A549 (cell line): Measurements from ENCODE around the gene BAIAP3. TPM values are rescaled to one million over a fixed set of nuclear protein-coding genes. Genes with fewer than 3 reads are reported as not detected.

Experiments
- ATAC-seq, 2 experiments: fragments of 200-7000 bp in 1 of 2; fragments of >200 bp in 1 of 2; cut with Nextera tagmentation in 1 of 2; cut with Tn5 transposase in 1 of 2; 3 replicates each; pipeline versions ENCODE4 v1.8.0 to v1.9.1; 2018 to 2020; ENCODE audit warnings: mild to moderate bottlenecking in 1 of 2, moderate library complexity in 1 of 2
- CTCF ChIA-PET: fragments of 300-600 bp; sonication (Branson Sonifier 250); formaldehyde crosslinking; extraction: SDS; loops from one replicate; lab custom pipeline; 2021; ENCODE audit warnings: antibody characterized with exemption, inconsistent platforms; lab: Yijun Ruan, JAX
- POLR2A ChIA-PET: fragments of 350-600 bp; formaldehyde crosslinking; extraction: SDS; loops from one replicate; lab custom pipeline; 2021; ENCODE audit warnings: antibody characterized with exemption, inconsistent platforms; lab: Yijun Ruan, JAX
- DNase-seq, 2 experiments: peaks; one replicate each; pipeline versions ENCODE4 v3.0.0 to v3.0.0-alpha.2; 2011 to 2016; ENCODE audit warnings: low read depth in 1 of 2, low spot score in 1 of 2
- FAIRE-seq: peaks from 2 replicates; lab custom pipeline; 2011; peaks lifted over from hg19 to GRCh38; lab: Jason Lieb, UNC
- H3K27ac ChIP-seq, 2 experiments: fragments of >200 bp; sonication (Bioruptor Twin); formaldehyde crosslinking; 3 replicates each; pipeline ENCODE4 v1.5.1; 2016 to 2017
- H3K4me1 ChIP-seq: fragments of >200 bp; sonication (Bioruptor Twin); formaldehyde crosslinking; 3 replicates; pipeline ENCODE4 v1.6.1; 2016
- H3K4me2 ChIP-seq: fragments of >200 bp; sonication (Bioruptor Twin); formaldehyde crosslinking; 3 replicates; pipeline ENCODE4 v1.6.1; 2016
- H3K4me3 ChIP-seq: fragments of >200 bp; sonication (Bioruptor Twin); formaldehyde crosslinking; 3 replicates; pipeline ENCODE4 v1.5.1; 2016
- H3K9me3 ChIP-seq: fragments of >200 bp; sonication (Bioruptor Twin); formaldehyde crosslinking; 3 replicates; pipeline ENCODE4 v1.6.1; 2016
- CBX8 ChIP-seq: fragments of 200-600 bp; sonication (generic); IDR thresholded peaks from 2 replicates; pipeline ENCODE4 v1.6.1; 2016
- CHD4 ChIP-seq: fragments of 200-600 bp; sonication (generic); IDR thresholded peaks from 2 replicates; pipeline ENCODE4 v1.6.1; 2016; ENCODE audit warnings: antibody characterized with exemption, mild to moderate bottlenecking, borderline replicate concordance
- EHMT2 ChIP-seq: fragments of 200-600 bp; sonication (generic); IDR thresholded peaks from 2 replicates; pipeline ENCODE4 v1.6.1; 2016; ENCODE audit warnings: antibody characterized with exemption, low read depth, mild to moderate bottlenecking, moderate library complexity
- EP300 ChIP-seq, 2 experiments: fragments of >200 bp; sonication (Bioruptor Twin); formaldehyde crosslinking; IDR thresholded peaks; 2 replicates in 1 of 2; 3 replicates in 1 of 2; pipeline ENCODE4 v1.6.1; 2016 to 2017
- GATA3 ChIP-seq: IDR thresholded peaks from 2 replicates; pipeline ENCODE4 v1.6.1; 2012; ENCODE audit warnings: borderline replicate concordance
- HOXB5 ChIP-seq: fragments of 250-450 bp; sonication (Bioruptor Pico); IDR thresholded peaks from 2 replicates; pipeline ENCODE4 v1.5.0; 2020; ENCODE audit warnings: mild to moderate bottlenecking, moderate library complexity
- JUN ChIP-seq, 2 experiments: fragments of >200 bp; sonication (Bioruptor Twin); formaldehyde crosslinking; IDR thresholded peaks; 2 replicates in 1 of 2; 3 replicates in 1 of 2; pipeline ENCODE4 v1.6.1; 2016 to 2017
- KDM5A ChIP-seq: fragments of 200-600 bp; sonication (generic); IDR thresholded peaks from 2 replicates; pipeline ENCODE4 v1.6.1; 2016; ENCODE audit warnings: antibody characterized with exemption, mild to moderate bottlenecking
- MAFK ChIP-seq: fragments of 450-650 bp; IDR thresholded peaks from 2 replicates; pipeline ENCODE4 v1.6.1; 2014; ENCODE audit not compliant: partially characterized antibody
- NFE2L2 ChIP-seq: fragments of 150-350 bp; conservative IDR thresholded peaks from 2 replicates; pipeline ENCODE4 v1.6.1; 2014; ENCODE audit warnings: low read length
- RAD21 ChIP-seq, 2 experiments: fragments of >200 bp in 1 of 2; sonication (Bioruptor Twin) in 1 of 2; formaldehyde crosslinking in 1 of 2; IDR thresholded peaks in 1 of 2; conservative IDR thresholded peaks in 1 of 2; 2 replicates in 1 of 2; 3 replicates in 1 of 2; pipeline ENCODE4 v1.6.1; 2012 to 2018; ENCODE audit warnings: inconsistent platforms in 1 of 2
- RARB ChIP-seq: fragments of 250-450 bp; sonication (Bioruptor Pico); IDR thresholded peaks from 2 replicates; pipeline ENCODE4 v1.8.0; 2021; ENCODE audit warnings: mild to moderate bottlenecking, moderate library complexity
- SREBF2 ChIP-seq: fragments of 450-650 bp; IDR thresholded peaks from 2 replicates; pipeline ENCODE4 v1.6.1; 2014; ENCODE audit warnings: mild to moderate bottlenecking, moderate library complexity
- TFCP2L1 ChIP-seq: fragments of 250-450 bp; sonication (Bioruptor Pico); IDR thresholded peaks from 2 replicates; pipeline ENCODE4 v1.5.0; 2021; ENCODE audit warnings: mild to moderate bottlenecking
- ZFP36 ChIP-seq: fragments of 450-650 bp; IDR thresholded peaks from 2 replicates; pipeline ENCODE4 v1.6.1; 2014; ENCODE audit warnings: borderline replicate concordance; ENCODE audit not compliant: partially characterized antibody
- ZNF302 ChIP-seq: fragments of 250-450 bp; sonication (Bioruptor Pico); IDR thresholded peaks from 2 replicates; pipeline ENCODE4 v1.9.0; 2021; ENCODE audit warnings: inconsistent platforms, mild to moderate bottlenecking, moderate library complexity
- WGBS: methylation state at CpG from one replicate; pipeline ENCODE4 v1.1.6; 2017; ENCODE audit errors: missing lambda C conversion rate; 5-methylcytosine and 5-hydroxymethylcytosine counted together
- polyA plus RNA-seq, 4 experiments: library from polyadenylated mRNA; depleted of rRNA in 3 of 4; stranded (reverse); fragments of >200 nt; fragmentation: RNase III in 1 of 4; extraction: RNeasy Plus Mini Kit Qiagen cat#74134 plus additional on column Dnase treatment in 1 of 4; gene quantifications; 2 replicates in 3 of 4; 3 replicates in 1 of 4; pipeline ENCODE4 v1.2.3, GENCODE V29; 2011 to 2017
- TF ChIP-seq, protein P1 (sequence below): fragments of 150-350 bp; IDR thresholded peaks from 2 replicates; pipeline ENCODE4 v1.6.1; 2014; ENCODE audit warnings: low read depth, mild to moderate bottlenecking, low read length
- TF ChIP-seq, protein P2 (sequence below): fragments of 200-600 bp; sonication (generic); IDR thresholded peaks from 2 replicates; pipeline ENCODE4 v1.6.1; 2016; ENCODE audit warnings: antibody characterized with exemption, mild to moderate bottlenecking, moderate library complexity
- TF ChIP-seq, protein P3 (sequence below): fragments of >200 bp; sonication (Bioruptor Twin); formaldehyde crosslinking; IDR thresholded peaks from 3 replicates; pipeline ENCODE4 v1.5.1; 2016

The BAIAP3 gene
- polyA plus RNA-seq, 2 of the 4 experiments (the other 2 are of a cell fraction) = 0.31 to 0.32 TPM

DNA sequence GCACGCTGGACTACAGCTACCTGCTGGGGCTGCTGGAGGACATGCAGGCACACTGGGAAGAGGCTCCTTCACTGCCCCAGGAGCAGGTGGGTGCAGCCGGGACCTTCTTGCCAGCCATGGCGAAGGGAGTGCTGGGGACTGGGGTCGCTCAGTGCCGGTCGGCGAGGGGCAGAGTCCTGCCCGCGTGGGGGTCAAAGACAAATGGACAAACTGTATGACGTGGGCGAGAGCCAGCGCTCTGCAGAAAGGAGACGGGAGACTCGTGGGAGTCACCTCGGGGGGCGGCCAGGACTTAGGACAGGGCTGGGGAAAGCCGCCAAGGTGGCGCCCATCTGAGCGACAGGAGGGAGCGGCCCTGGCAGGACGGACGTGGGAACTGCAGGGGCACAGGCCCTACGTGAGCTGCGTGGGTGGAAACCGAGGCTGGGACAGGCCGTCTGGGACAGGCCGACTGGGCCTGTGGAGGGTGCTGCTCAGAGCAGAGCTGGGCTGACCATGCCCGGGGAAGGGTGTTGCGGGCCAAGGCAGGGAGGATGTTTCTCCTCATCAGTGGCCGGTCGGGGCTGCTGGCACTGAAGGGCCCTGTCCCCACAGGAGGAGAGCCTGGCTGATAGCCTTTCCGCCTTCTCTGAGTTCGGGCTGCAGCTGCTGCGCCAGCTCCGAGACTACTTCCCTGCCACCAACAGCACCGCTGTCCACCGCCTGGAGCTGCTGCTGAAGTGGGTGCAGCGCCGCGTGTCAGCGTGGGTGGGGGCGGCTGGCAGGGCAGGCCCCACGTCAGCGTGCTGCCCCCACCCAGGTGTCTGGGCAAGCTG lies 10.2 kb downstream of the BAIAP3 start:
- ATAC-seq = peak; percentile 0 to 2; a peak in 3 of 6 replicates
- DNase-seq = no peak
- Histone ChIP-seq H3K4me2 (peak overlapping the region; percentile 90), H3K4me3 (no peak overlapping the region), H3K4me1 (peaks cover 11% of the 10 kb centered on the region), H3K27ac (no peak overlapping the region), H3K9me3 (no peaks in the 10 kb centered on the region)
- no peak for FAIRE-seq
- ChIA-PET POLR2A (no interaction called here), CTCF (interaction anchor here (0.8 to 9.4 kb wide), 5 partner anchors 7 to 43 kb away, joined by 6 to 78 read pairs (median 18); partner anchors contain the start of gene BAIAP3)
- TF ChIP-seq GATA3 (no peak), RAD21 (conservative IDR thresholded peaks at IDR 0.05 in 1 of 2, IDR thresholded peaks at IDR 0.05 in 1 of 2) (no peak), NFE2L2 (no peak), HOXB5 (CRISPR knock-in tag) (no peak), MAFK (no peak), JUN (IDR thresholded peaks at IDR 0.05) (no peak)
- TF ChIP-seq, protein P1, sequence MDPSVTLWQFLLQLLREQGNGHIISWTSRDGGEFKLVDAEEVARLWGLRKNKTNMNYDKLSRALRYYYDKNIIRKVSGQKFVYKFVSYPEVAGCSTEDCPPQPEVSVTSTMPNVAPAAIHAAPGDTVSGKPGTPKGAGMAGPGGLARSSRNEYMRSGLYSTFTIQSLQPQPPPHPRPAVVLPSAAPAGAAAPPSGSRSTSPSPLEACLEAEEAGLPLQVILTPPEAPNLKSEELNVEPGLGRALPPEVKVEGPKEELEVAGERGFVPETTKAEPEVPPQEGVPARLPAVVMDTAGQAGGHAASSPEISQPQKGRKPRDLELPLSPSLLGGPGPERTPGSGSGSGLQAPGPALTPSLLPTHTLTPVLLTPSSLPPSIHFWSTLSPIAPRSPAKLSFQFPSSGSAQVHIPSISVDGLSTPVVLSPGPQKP = no peak
- WGBS = 66% methylated on average over 39 of the region's 44 CpGs

DNA sequence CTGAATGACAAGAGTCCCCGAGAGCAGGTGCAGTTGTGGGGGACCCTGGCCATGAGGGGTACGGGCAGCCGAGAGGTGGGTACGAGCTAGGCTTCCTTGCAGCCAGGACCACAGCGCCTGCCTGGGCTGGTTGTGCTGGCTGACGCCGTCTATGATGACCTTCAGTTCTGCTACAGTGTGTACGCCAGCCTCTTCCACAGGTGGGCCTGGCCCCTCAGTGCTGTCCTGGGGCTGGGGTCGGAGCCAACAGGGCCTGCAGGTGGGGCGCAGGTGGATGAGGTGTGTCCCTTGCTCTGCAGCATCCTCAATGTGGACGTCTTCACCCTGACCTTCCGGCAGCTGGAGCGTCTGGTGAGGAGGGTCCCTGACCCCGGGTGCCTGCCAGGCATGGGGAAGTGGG lies 11.1 kb downstream of the BAIAP3 start:
- WGBS = 80% methylated on average over 12 of the region's 14 CpGs
- no peak overlapping the region for H3K27ac ChIP-seq
- H3K4me1 ChIP-seq = peaks cover 11% of the 10 kb centered on the region
- FAIRE-seq = no peak
- DNase-seq = no peak
- no peak for TF ChIP-seq EHMT2
- TF ChIP-seq, protein P2, sequence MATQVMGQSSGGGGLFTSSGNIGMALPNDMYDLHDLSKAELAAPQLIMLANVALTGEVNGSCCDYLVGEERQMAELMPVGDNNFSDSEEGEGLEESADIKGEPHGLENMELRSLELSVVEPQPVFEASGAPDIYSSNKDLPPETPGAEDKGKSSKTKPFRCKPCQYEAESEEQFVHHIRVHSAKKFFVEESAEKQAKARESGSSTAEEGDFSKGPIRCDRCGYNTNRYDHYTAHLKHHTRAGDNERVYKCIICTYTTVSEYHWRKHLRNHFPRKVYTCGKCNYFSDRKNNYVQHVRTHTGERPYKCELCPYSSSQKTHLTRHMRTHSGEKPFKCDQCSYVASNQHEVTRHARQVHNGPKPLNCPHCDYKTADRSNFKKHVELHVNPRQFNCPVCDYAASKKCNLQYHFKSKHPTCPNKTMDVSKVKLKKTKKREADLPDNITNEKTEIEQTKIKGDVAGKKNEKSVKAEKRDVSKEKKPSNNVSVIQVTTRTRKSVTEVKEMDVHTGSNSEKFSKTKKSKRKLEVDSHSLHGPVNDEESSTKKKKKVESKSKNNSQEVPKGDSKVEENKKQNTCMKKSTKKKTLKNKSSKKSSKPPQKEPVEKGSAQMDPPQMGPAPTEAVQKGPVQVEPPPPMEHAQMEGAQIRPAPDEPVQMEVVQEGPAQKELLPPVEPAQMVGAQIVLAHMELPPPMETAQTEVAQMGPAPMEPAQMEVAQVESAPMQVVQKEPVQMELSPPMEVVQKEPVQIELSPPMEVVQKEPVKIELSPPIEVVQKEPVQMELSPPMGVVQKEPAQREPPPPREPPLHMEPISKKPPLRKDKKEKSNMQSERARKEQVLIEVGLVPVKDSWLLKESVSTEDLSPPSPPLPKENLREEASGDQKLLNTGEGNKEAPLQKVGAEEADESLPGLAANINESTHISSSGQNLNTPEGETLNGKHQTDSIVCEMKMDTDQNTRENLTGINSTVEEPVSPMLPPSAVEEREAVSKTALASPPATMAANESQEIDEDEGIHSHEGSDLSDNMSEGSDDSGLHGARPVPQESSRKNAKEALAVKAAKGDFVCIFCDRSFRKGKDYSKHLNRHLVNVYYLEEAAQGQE = no peak
- TF ChIP-seq CHD4 = no peak
- TF ChIP-seq MAFK = no peak
- no peak for TF ChIP-seq ZNF302 (CRISPR knock-in tag)
- TF ChIP-seq EP300 (IDR thresholded peaks at IDR 0.05) = no peak
- no peak for TF ChIP-seq CBX8
- TF ChIP-seq, protein P3, sequence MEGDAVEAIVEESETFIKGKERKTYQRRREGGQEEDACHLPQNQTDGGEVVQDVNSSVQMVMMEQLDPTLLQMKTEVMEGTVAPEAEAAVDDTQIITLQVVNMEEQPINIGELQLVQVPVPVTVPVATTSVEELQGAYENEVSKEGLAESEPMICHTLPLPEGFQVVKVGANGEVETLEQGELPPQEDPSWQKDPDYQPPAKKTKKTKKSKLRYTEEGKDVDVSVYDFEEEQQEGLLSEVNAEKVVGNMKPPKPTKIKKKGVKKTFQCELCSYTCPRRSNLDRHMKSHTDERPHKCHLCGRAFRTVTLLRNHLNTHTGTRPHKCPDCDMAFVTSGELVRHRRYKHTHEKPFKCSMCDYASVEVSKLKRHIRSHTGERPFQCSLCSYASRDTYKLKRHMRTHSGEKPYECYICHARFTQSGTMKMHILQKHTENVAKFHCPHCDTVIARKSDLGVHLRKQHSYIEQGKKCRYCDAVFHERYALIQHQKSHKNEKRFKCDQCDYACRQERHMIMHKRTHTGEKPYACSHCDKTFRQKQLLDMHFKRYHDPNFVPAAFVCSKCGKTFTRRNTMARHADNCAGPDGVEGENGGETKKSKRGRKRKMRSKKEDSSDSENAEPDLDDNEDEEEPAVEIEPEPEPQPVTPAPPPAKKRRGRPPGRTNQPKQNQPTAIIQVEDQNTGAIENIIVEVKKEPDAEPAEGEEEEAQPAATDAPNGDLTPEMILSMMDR = no peak
- no peak for TF ChIP-seq TFCP2L1 (CRISPR knock-in tag)
- TF ChIP-seq RARB (CRISPR knock-in tag) = no peak
- no peak for TF ChIP-seq ZFP36
- no peak for TF ChIP-seq KDM5A
- TF ChIP-seq SREBF2 = no peak
- H3K4me2 ChIP-seq = no peak overlapping the region
- no peak overlapping the region for H3K4me3 ChIP-seq
- POLR2A ChIA-PET = interaction anchor here (0.5 to 1.6 kb wide), 2 partner anchors 39 to 64 kb away, joined by 3 read pairs; no protein-coding TSS in a partner anchor
- ATAC-seq = no peak
- no peaks in the 10 kb centered on the region for H3K9me3 ChIP-seq
- CTCF ChIA-PET = interaction anchor here (0.8 to 9.4 kb wide), 5 partner anchors 8 to 401 kb away, joined by 3 to 78 read pairs (median 4); partner anchors contain the start of gene UQCC4
